Cardiac muscle cell (in vitro differentiated cells and primary cell): Measurements from ENCODE around the gene CDH5. TPM values are rescaled to one million over a fixed set of nuclear protein-coding genes. Genes with fewer than 3 reads are reported as not detected.

Experiments
- DNase-seq, 2 donors: peaks; one replicate each; pipeline versions ENCODE4 v3.0.0 to v3.0.0-alpha.2; 2010 to 2017; ENCODE audit warnings: low read depth in 1 of 2, low spot score in 1 of 2
- H3K27ac ChIP-seq: fragments of 200-600 bp; sonication (generic); 2 replicates; pipeline ENCODE4 v1.5.1; 2016
- H3K27me3 ChIP-seq: fragments of 200-600 bp; sonication (generic); 2 replicates; pipeline ENCODE4 v1.6.0; 2016; ENCODE audit warnings: control low read depth
- H3K36me3 ChIP-seq: fragments of 200-600 bp; sonication (generic); 2 replicates; pipeline ENCODE4 v1.5.1; 2016; ENCODE audit warnings: control low read depth
- H3K4me1 ChIP-seq: fragments of 200-600 bp; sonication (generic); 2 replicates; pipeline ENCODE4 v1.8.1; 2017; ENCODE audit warnings: low read depth, mild to moderate bottlenecking, mixed run types
- H3K4me3 ChIP-seq: fragments of 200-600 bp; sonication (generic); 2 replicates; pipeline ENCODE4 v1.5.1; 2016; ENCODE audit warnings: mild to moderate bottlenecking
- H3K9me3 ChIP-seq: fragments of 200-600 bp; sonication (generic); 2 replicates; pipeline ENCODE4 v1.5.1; 2017; ENCODE audit warnings: low read depth, mild to moderate bottlenecking, control low read depth
- polyA plus RNA-seq: library from polyadenylated mRNA; unstranded; fragments of >200 nt; fragmentation: Nextera tagmentation; extraction: Ambion mirVana; gene quantifications from 2 replicates; pipeline ENCODE4 v1.2.1, GENCODE V29; 2016
- total RNA-seq: library from RNA; depleted of rRNA; stranded (reverse); fragments of >200 nt; gene quantifications from 2 replicates; pipeline ENCODE4 v1.2.3, GENCODE V29; 2016
- TF ChIP-seq, protein P1 (sequence below): IDR thresholded peaks from 2 replicates; pipeline ENCODE4 v1.5.1; 2012; ENCODE audit warnings: low read depth, mild to moderate bottlenecking, low read length

The CDH5 gene
- total and polyA plus RNA-seq, 2 experiments from 2014 or later = 1.1 to 4.1 TPM

DNA sequence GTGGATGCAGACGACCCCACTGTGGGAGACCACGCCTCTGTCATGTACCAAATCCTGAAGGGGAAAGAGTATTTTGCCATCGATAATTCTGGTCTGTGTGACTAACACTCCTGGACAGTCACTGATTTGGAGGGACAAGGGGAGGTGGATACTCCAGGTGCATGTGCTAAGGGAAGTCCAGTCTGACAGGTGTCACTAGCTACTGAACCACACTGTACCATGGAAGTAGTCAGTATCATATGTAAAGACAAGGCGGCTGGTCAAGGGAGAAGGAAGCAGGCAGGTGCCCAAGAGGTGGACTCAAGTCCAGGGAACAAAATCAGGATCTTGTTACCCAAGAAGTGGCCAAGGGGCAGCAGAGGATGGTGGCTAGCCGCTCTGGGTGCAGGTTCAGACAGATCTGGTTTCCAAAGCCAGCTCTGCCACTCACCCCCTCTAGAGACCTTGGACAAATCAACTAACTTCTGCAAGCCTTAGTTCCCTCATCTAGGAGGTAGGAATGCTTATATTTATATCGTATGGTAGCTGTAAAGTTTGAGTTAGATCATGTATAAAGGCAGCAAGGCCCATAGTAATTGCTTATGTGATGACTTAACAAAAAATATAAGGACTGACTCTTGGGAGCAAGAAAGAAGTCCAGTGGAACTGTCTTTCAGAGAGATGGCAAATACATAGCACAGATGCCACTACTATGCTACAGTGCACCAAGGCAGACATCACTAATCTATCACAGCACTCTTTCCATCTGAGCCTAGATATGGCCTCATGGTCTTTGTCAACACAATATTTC lies 22.1 kb downstream of the CDH5 start:
- Histone ChIP-seq H3K36me3 (no peaks in the 10 kb centered on the region), H3K27ac (no peak overlapping the region), H3K27me3 (no peaks in the 10 kb centered on the region), H3K4me1 (no peaks in the 10 kb centered on the region), H3K9me3 (no peaks in the 10 kb centered on the region), H3K4me3 (no peak overlapping the region)
- TF ChIP-seq, protein P1, sequence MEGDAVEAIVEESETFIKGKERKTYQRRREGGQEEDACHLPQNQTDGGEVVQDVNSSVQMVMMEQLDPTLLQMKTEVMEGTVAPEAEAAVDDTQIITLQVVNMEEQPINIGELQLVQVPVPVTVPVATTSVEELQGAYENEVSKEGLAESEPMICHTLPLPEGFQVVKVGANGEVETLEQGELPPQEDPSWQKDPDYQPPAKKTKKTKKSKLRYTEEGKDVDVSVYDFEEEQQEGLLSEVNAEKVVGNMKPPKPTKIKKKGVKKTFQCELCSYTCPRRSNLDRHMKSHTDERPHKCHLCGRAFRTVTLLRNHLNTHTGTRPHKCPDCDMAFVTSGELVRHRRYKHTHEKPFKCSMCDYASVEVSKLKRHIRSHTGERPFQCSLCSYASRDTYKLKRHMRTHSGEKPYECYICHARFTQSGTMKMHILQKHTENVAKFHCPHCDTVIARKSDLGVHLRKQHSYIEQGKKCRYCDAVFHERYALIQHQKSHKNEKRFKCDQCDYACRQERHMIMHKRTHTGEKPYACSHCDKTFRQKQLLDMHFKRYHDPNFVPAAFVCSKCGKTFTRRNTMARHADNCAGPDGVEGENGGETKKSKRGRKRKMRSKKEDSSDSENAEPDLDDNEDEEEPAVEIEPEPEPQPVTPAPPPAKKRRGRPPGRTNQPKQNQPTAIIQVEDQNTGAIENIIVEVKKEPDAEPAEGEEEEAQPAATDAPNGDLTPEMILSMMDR = no peak
- DNase-seq = no peak

DNA sequence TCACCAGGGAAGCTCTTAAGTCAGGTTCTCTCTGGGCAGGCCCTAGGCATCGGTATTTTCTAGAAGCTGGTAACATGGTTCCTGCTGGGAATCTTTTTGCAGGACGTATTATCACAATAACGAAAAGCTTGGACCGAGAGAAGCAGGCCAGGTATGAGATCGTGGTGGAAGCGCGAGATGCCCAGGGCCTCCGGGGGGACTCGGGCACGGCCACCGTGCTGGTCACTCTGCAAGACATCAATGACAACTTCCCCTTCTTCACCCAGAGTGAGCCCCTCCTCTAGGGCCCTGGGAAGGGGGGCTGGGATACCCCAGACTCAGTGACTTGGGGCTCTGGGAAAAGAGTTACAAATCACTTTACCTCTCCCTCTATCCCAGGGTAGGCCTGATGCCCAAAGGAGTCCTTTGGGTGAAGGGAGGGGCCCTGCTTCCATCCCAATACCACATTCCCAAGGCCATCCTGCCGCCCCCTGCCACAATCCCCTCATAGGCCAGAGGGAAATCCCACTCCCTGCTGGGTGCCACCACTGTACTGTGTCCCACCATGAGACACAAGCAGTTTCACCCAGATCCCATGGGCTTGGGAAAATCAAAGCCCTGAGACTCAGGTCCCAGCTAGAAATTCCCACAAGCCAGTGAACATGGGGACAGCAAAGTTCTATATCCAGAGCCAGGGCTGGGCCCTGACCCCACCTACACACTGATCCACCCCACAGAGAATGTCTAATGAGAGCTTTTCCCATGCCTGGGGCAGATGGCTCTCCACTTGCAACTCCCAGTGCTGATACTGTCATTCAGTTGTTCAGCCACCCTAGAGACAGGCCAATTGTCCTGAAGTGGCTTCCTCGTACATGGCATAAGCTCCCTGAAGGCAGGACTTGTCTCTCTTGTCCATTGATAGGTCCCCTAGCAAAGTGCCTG lies 23.0 kb downstream of the CDH5 start:
- H3K27me3 ChIP-seq = no peaks in the 10 kb centered on the region
- no peaks in the 10 kb centered on the region for H3K36me3 ChIP-seq
- H3K27ac ChIP-seq = no peak overlapping the region
- TF ChIP-seq, protein P1 = no peak
- DNase-seq = no peak
- no peaks in the 10 kb centered on the region for H3K4me1 ChIP-seq
- no peak overlapping the region for H3K4me3 ChIP-seq
- H3K9me3 ChIP-seq = no peaks in the 10 kb centered on the region

DNA sequence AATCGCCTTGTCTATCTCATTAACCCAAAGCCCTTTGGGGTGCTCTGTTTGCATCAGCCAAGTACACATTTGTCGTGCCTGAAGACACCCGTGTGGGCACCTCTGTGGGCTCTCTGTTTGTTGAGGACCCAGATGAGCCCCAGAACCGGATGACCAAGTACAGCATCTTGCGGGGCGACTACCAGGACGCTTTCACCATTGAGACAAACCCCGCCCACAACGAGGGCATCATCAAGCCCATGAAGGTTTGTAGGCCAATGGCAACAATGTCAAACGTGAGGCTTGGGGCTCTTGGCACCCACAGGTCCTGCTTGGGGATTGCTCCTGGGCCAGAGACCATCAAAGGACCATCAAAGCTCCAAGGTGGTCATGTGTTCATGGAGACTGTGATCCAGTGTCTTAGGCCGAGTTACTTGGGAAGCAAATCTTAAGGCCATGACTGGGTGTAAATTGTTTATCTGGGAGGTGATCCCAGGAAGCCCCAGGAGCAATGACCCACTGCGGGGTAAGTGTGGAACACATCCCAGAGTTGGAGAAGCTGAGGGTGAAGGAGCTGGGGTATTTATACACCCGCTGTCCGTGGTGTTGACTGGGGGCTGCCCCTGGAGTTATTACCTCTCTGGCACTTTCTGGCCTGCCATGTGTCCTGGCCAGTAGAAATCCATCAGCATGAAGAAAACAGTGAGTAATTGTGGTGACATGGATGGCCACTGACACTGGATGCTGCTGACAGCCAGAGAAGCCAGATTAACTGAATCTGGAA lies 24.0 kb downstream of the CDH5 start:
- no peak for DNase-seq
- Histone ChIP-seq H3K27me3 (no peaks in the 10 kb centered on the region), H3K9me3 (no peaks in the 10 kb centered on the region), H3K4me3 (no peak overlapping the region), H3K4me1 (no peaks in the 10 kb centered on the region), H3K36me3 (no peaks in the 10 kb centered on the region), H3K27ac (no peak overlapping the region)
- TF ChIP-seq, protein P1 = no peak

GRCh38 chr16:66391726-66392670 lies 25.5 kb downstream of the CDH5 start:
- H3K27ac ChIP-seq = no peak overlapping the region
- no peaks in the 10 kb centered on the region for H3K27me3 ChIP-seq
- no peak overlapping the region for H3K4me3 ChIP-seq
- no peak for DNase-seq
- H3K9me3 ChIP-seq = no peaks in the 10 kb centered on the region
- no peaks in the 10 kb centered on the region for H3K36me3 ChIP-seq
- TF ChIP-seq, protein P1 = no peak
- H3K4me1 ChIP-seq = no peaks in the 10 kb centered on the region
